Measurements from ENCODE around the gene BICRAL.

GRCh38 chr6:42742116-42742894, 39.5 kb upstream of the BICRAL start:
- TF ChIP-seq CTCF (IDR thresholded peaks at IDR 0.05) (no peak), POLR2A (IDR thresholded peaks at IDR 0.05) (no peak)

Data from thyroid gland (tissue), 4 donors.